SK-N-SH (cell line): ENCODE measurements around the gene C16orf95. TPM values are rescaled to one million over a fixed set of nuclear protein-coding genes. Genes with fewer than 3 reads are reported as not detected.

Experiments
- CTCF ChIA-PET: fragments of 300-600, 350-600 bp; formaldehyde crosslinking; extraction: SDS; loops from one replicate; lab custom pipeline; 2021; lab: Yijun Ruan, JAX
- POLR2A ChIA-PET: fragments of 350-600 bp; sonication (Branson Sonifier 250); formaldehyde crosslinking; extraction: SDS; loops from one replicate; lab custom pipeline; 2020; ENCODE audit warnings: antibody characterized with exemption, inconsistent platforms; lab: Yijun Ruan, JAX
- DNase-seq: peaks from one replicate; pipeline ENCODE4 v3.0.0; 2012
- H2AFZ ChIP-seq: fragments of 200-600 bp; sonication (generic); 2 replicates; pipeline ENCODE4 v1.8.1; 2016; ENCODE audit warnings: antibody characterized with exemption, mild to moderate bottlenecking, low read depth
- H3F3A ChIP-seq: fragments of 200-600 bp; sonication (generic); replicated peaks from 2 replicates; pipeline ENCODE3; 2016; ENCODE audit warnings: antibody characterized with exemption, mild to moderate bottlenecking; ENCODE audit not compliant: insufficient read depth
- H3K27ac ChIP-seq, 2 experiments: fragments of 200-500 bp in 1 of 2; fragments of 200-600 bp in 1 of 2; sonication (Bioruptor generic) in 1 of 2; sonication (generic), shearing (Covaris generic) in 1 of 2; 2 replicates each; pipeline versions ENCODE4 v1.5.1 to v1.6.1; 2014 to 2016; ENCODE audit warnings: low read depth in 2 of 2, inconsistent platforms in 1 of 2, low read length in 1 of 2, mild to moderate bottlenecking in 1 of 2, mixed read lengths in 1 of 2
- H3K27me3 ChIP-seq: fragments of 200-600 bp; sonication (generic), shearing (Covaris generic); 2 replicates; pipeline ENCODE4 v1.6.1; 2016; ENCODE audit warnings: mixed run types; ENCODE audit not compliant: insufficient read depth
- H3K36me3 ChIP-seq, 2 experiments: fragments of 200-500 bp in 1 of 2; fragments of 200-600 bp in 1 of 2; sonication (Bioruptor generic) in 1 of 2; sonication (generic) in 1 of 2; replicated peaks in 1 of 2; 2 replicates each; pipeline versions ENCODE3 to v1.5.1; 2014 to 2016; ENCODE audit warnings: low read length in 1 of 2, mild to moderate bottlenecking in 1 of 2; ENCODE audit not compliant: insufficient read depth in 2 of 2, control insufficient read depth in 1 of 2
- H3K4me1 ChIP-seq, 2 experiments: fragments of 200-500 bp in 1 of 2; fragments of 200-600 bp in 1 of 2; sonication (Bioruptor generic) in 1 of 2; sonication (generic), shearing (Covaris generic) in 1 of 2; 2 replicates each; pipeline versions ENCODE4 v1.5.1 to v1.6.1; 2014 to 2016; ENCODE audit warnings: low read depth in 1 of 2, low read length in 1 of 2, mixed run types in 1 of 2; ENCODE audit not compliant: insufficient read depth in 2 of 2, control insufficient read depth in 1 of 2
- H3K4me2 ChIP-seq: fragments of 200-600 bp; sonication (generic), shearing (Covaris generic); 2 replicates; pipeline ENCODE4 v1.6.1; 2017; ENCODE audit warnings: mixed run types
- H3K4me3 ChIP-seq, 2 experiments: fragments of 200-500 bp in 1 of 2; fragments of 200-600 bp in 1 of 2; sonication (Bioruptor generic) in 1 of 2; sonication (generic), shearing (Covaris generic) in 1 of 2; 2 replicates each; pipeline versions ENCODE4 v1.5.1 to v1.8.1; 2014 to 2016; ENCODE audit warnings: low read depth in 2 of 2, inconsistent platforms in 1 of 2, low read length in 1 of 2, mild to moderate bottlenecking in 1 of 2, mixed read lengths in 1 of 2, moderate library complexity in 1 of 2
- H3K79me2 ChIP-seq: fragments of 200-600 bp; sonication (generic); 2 replicates; pipeline ENCODE4 v1.8.1; 2017; ENCODE audit warnings: mild to moderate bottlenecking; ENCODE audit not compliant: insufficient read depth
- H3K9ac ChIP-seq: fragments of 200-600 bp; sonication (generic); 2 replicates; pipeline ENCODE4 v1.6.1; 2017; ENCODE audit warnings: mixed run types
- H3K9me2 ChIP-seq: fragments of 200-600 bp; sonication (generic); 2 replicates; pipeline ENCODE4 v1.6.1; 2017; ENCODE audit warnings: mixed run types
- H3K9me3 ChIP-seq: fragments of 200-600 bp; sonication (generic); 2 replicates; pipeline ENCODE4 v1.6.1; 2017; ENCODE audit warnings: mixed run types, mild to moderate bottlenecking, moderate library complexity
- H4K20me1 ChIP-seq: fragments of 200-600 bp; sonication (generic); 2 replicates; pipeline ENCODE4 v1.6.1; 2017; ENCODE audit warnings: mild to moderate bottlenecking, mixed run types; ENCODE audit not compliant: insufficient read depth
- CHD2 ChIP-seq: fragments of 150-350 bp; IDR thresholded peaks from 2 replicates; pipeline ENCODE4 v1.6.1; 2018; ENCODE audit warnings: low read length; ENCODE audit not compliant: partially characterized antibody
- CTCF ChIP-seq: fragments of 200-600 bp; sonication (generic); IDR thresholded peaks from 2 replicates; pipeline ENCODE4 v1.6.1; 2017; ENCODE audit warnings: antibody characterized with exemption, mild to moderate bottlenecking, moderate library complexity
- ELF1 ChIP-seq: IDR thresholded peaks from 2 replicates; pipeline ENCODE4 v1.4.0; 2012
- IRF3 ChIP-seq: fragments of 150-350 bp; IDR thresholded peaks from 2 replicates; pipeline ENCODE4 v1.6.1; 2016; ENCODE audit warnings: mild to moderate bottlenecking, low read depth, low read length
- JUND ChIP-seq: IDR thresholded peaks from 2 replicates; pipeline ENCODE4 v1.4.0; 2012
- MXI1 ChIP-seq: IDR thresholded peaks from 2 replicates; pipeline ENCODE4 v1.6.1; 2012; ENCODE audit warnings: mild to moderate bottlenecking, low read depth, low read length, improper control_type of control experiment
- RAD21 ChIP-seq: IDR thresholded peaks from 2 replicates; pipeline ENCODE4 v1.6.1; 2012; ENCODE audit warnings: mild to moderate bottlenecking, low read length
- REST ChIP-seq: IDR thresholded peaks from 2 replicates; pipeline ENCODE4 v1.6.1; 2012; ENCODE audit warnings: mild to moderate bottlenecking, low read depth, low read length, moderate library complexity
- SMC3 ChIP-seq: IDR thresholded peaks from 2 replicates; pipeline ENCODE4 v1.6.1; 2012; ENCODE audit warnings: low read depth, low read length, improper control_type of control experiment
- TAF1 ChIP-seq: IDR thresholded peaks from 2 replicates; pipeline ENCODE4 v1.6.1; 2012; ENCODE audit warnings: low read depth, mild to moderate bottlenecking, low read length, moderate library complexity, borderline replicate concordance
- TCF12 ChIP-seq: IDR thresholded peaks from 2 replicates; pipeline ENCODE4 v1.4.0; 2012
- USF1 ChIP-seq: IDR thresholded peaks from 2 replicates; pipeline ENCODE4 v1.4.0; 2012; ENCODE audit warnings: low read depth, borderline replicate concordance
- ZBTB33 ChIP-seq: IDR thresholded peaks from 2 replicates; pipeline ENCODE4 v1.4.0; 2012; ENCODE audit warnings: low read depth, borderline replicate concordance
- WGBS: methylation state at CpG from one replicate; pipeline ENCODE4 v1.1.6; 2017; ENCODE audit warnings: low lambda C conversion rate; 5-methylcytosine and 5-hydroxymethylcytosine counted together
- polyA plus RNA-seq, 3 experiments: library from polyadenylated mRNA; depleted of rRNA; stranded (reverse); fragments of >200 nt; gene quantifications; 2 replicates each; pipeline ENCODE4 v1.2.3, GENCODE V29; 2012

The C16orf95 gene
- polyA plus RNA-seq, 1 of the 3 experiments (the other 2 are of a cell fraction), result 5.0 TPM

GRCh38 chr16:87309620-87310525 is 7.3 kb downstream of the C16orf95 start:
- no peak for DNase-seq
- no peak overlapping the region for H3K4me3 ChIP-seq
- H3K9me2 ChIP-seq, result no peaks in the 10 kb centered on the region
- 50% methylated on average over 4 of the region's 5 CpGs for WGBS
- no peaks in the 10 kb centered on the region for H3K9me3 ChIP-seq
- no peaks in the 10 kb centered on the region for H3K27me3 ChIP-seq
- no peak overlapping the region for H3K27ac ChIP-seq
- no peak overlapping the region for H3K4me2 ChIP-seq
- POLR2A ChIA-PET, result no interaction called here
- TF ChIP-seq JUND (no peak), CHD2 (no peak), USF1 (no peak), MXI1 (no peak), IRF3 (no peak), TCF12 (no peak), ZBTB33 (no peak), ELF1 (no peak)
- no peaks in the 10 kb centered on the region for H3K79me2 ChIP-seq
- CTCF ChIA-PET, result no interaction called here
- no peak overlapping the region for H3K9ac ChIP-seq
- H3K36me3 ChIP-seq, result peaks cover 0 to 3% of the 10 kb centered on the region in 2 experiments
- H2AFZ ChIP-seq, result no peak overlapping the region
- H3K4me1 ChIP-seq, result no peaks in the 10 kb centered on the region; a peak in 1 of 4 replicates
- no peaks in the 10 kb centered on the region for H3F3A ChIP-seq
- no peaks in the 10 kb centered on the region for H4K20me1 ChIP-seq

- H3K4me1 ChIP-seq, result no peaks in the 10 kb centered on the region; a peak in 1 of 4 replicates
- no peak overlapping the region for H3K4me2 ChIP-seq
- no peaks in the 10 kb centered on the region for H3K27me3 ChIP-seq
- no peaks in the 10 kb centered on the region for H3K79me2 ChIP-seq
- no peaks in the 10 kb centered on the region for H4K20me1 ChIP-seq
- H3K36me3 ChIP-seq, result no peaks in the 10 kb centered on the region
- POLR2A ChIA-PET, result no interaction called here
- H2AFZ ChIP-seq, result no peak overlapping the region
- 75% methylated on average over 4 of the region's 4 CpGs for WGBS
- no peak overlapping the region for H3K9ac ChIP-seq
- no peak overlapping the region for H3K4me3 ChIP-seq
- DNase-seq, result no peak
- no peak overlapping the region for H3K27ac ChIP-seq
- no peaks in the 10 kb centered on the region for H3K9me2 ChIP-seq
- H3F3A ChIP-seq, result no peaks in the 10 kb centered on the region
- CTCF ChIA-PET, result no interaction called here
- H3K9me3 ChIP-seq, result no peaks in the 10 kb centered on the region
- TF ChIP-seq USF1 (no peak), SMC3 (no peak), CHD2 (no peak), TAF1 (no peak), IRF3 (no peak), TCF12 (no peak), RAD21 (no peak), ELF1 (no peak), REST (no peak), CTCF (no peak)
Observed at GRCh38 chr16:87308826-87309225, 8.4 kb downstream of the C16orf95 start.
